ENCODE data around the gene UBR1.

- no peak for TF ChIP-seq CTCF (conservative IDR thresholded peaks at IDR 0.05; ENCODE audit: low read length)
- TF ChIP-seq EZH2phosphoT487 (IDR thresholded peaks at IDR 0.05; ENCODE audit: borderline replicate concordance, low read depth, low read length): no peak
Observed at GRCh38 chr15:43085921-43086320, 19.9 kb downstream of the UBR1 start.

Measured in OCI-LY7 (cell line).